CD4-positive, alpha-beta T cell treated with Interleukin-15 for 4 hours (primary cell): ENCODE results near the gene WASF2.
A peak's percentile ranks its signal among the peaks of the same experiment; 100 is the strongest.
"Not testable (repeated sequence)": the region's sequence is repeated elsewhere in the genome, so short reads cannot be mapped to it uniquely, and the experiment has no call there.

ENCODE experiments used
- DNase-seq: peaks from one replicate; pipeline ENCODE4 v3.0.0-alpha.2; 2020; ENCODE audit warnings: low spot score

The WASF2 gene

GRCh38 chr1:27448982-27449381, 41.0 kb downstream of the WASF2 start:
- DNase-seq: no peak

- no peak for DNase-seq
These were observed 42.1 kb downstream of the WASF2 start for GRCh38 chr1:27447883-27448282.

GRCh38 chr1:27447399-27447798, 42.6 kb downstream of the WASF2 start:
- no peak for DNase-seq

GRCh38 chr1:27446496-27447020, 43.4 kb downstream of the WASF2 start:
- no peak for DNase-seq

GRCh38 chr1:27445177-27445936, 44.6 kb downstream of the WASF2 start:
- DNase-seq: no peak

GRCh38 chr1:27444632-27445031, 45.3 kb downstream of the WASF2 start:
- no peak for DNase-seq

GRCh38 chr1:27439150-27439549, 50.8 kb downstream of the WASF2 start:
- no peak for DNase-seq

GRCh38 chr1:27438621-27439061, 51.3 kb downstream of the WASF2 start:
- DNase-seq: no peak

- peak; percentile 52 for DNase-seq
These were observed 53.5 kb downstream of the WASF2 start for GRCh38 chr1:27436204-27437159.

- DNase-seq: no peak
These were observed 54.3 kb downstream of the WASF2 start for GRCh38 chr1:27435566-27436203.

- no peak for DNase-seq
These were observed 56.3 kb downstream of the WASF2 start for GRCh38 chr1:27433706-27434105.

GRCh38 chr1:27432725-27433124, 57.2 kb downstream of the WASF2 start:
- DNase-seq: not testable (repeated sequence)

- no peak for DNase-seq
These were observed 58.4 kb downstream of the WASF2 start for GRCh38 chr1:27431601-27431940.

GRCh38 chr1:27430903-27431600, 58.9 kb downstream of the WASF2 start:
- peak; percentile 50 for DNase-seq

GRCh38 chr1:27429029-27429425, 60.9 kb downstream of the WASF2 start:
- no peak for DNase-seq

- no peak for DNase-seq
These were observed 61.5 kb downstream of the WASF2 start for GRCh38 chr1:27428316-27429028.

- DNase-seq: no peak
These were observed 62.1 kb downstream of the WASF2 start for GRCh38 chr1:27427816-27428315.

- DNase-seq: no peak
These were observed 62.6 kb downstream of the WASF2 start for GRCh38 chr1:27427329-27427728.

GRCh38 chr1:27423709-27424108, 66.3 kb downstream of the WASF2 start:
- DNase-seq: no peak

- DNase-seq: peak; percentile 61
These were observed 71.4 kb downstream of the WASF2 start for GRCh38 chr1:27418326-27419185.
